IMR-90 (cell line): ENCODE results near the gene TRNT1. TPM values are rescaled to one million over a fixed set of nuclear protein-coding genes. Genes with fewer than 3 reads are reported as not detected.

Experiments used
- ATAC-seq: fragments of 200-7000 bp; cut with Tn5 transposase; 2 replicates; pipeline ENCODE4 v1.9.1; 2020; ENCODE audit warnings: low read depth, mild to moderate bottlenecking, moderate library complexity
- BruUV-seq: library from RNA; stranded (reverse); fragments of 400-500 nt; replicated peaks from 2 replicates; lab custom pipeline; 2021; lab: Mats Ljungman, UMichigan
- CTCF ChIA-PET: fragments of 300-600 bp; formaldehyde crosslinking; extraction: SDS; loops from one replicate; lab custom pipeline; 2021; ENCODE audit warnings: antibody characterized with exemption; lab: Yijun Ruan, JAX
- POLR2A ChIA-PET: fragments of 300-600 bp; sonication (Branson Sonifier 250); formaldehyde crosslinking; loops from one replicate; lab custom pipeline; 2022; ENCODE audit warnings: antibody characterized with exemption; ENCODE audit not compliant: unreplicated experiment; lab: Charles Lee
- DNase-seq: peaks from one replicate; pipeline ENCODE4 v3.0.0; 2013
- H2AFZ ChIP-seq: replicated peaks from 2 replicates; pipeline ENCODE3; 2013; ENCODE audit warnings: low read length, mild to moderate bottlenecking; ENCODE audit not compliant: poor library complexity
- H2AK5ac ChIP-seq: 2 replicates; pipeline ENCODE4 v1.6.1; 2013; ENCODE audit warnings: low read depth, low read length, inconsistent platforms
- H2AK9ac ChIP-seq: replicated peaks from 2 replicates; pipeline ENCODE3; 2013; ENCODE audit warnings: mild to moderate bottlenecking, low read depth, low read length, moderate library complexity; ENCODE audit not compliant: poor library complexity
- H2BK120ac ChIP-seq: 2 replicates; pipeline ENCODE4 v1.6.1; 2013; ENCODE audit warnings: low read depth, low read length, inconsistent platforms
- H2BK15ac ChIP-seq: 3 replicates; pipeline ENCODE4 v1.6.1; 2013; ENCODE audit warnings: low read depth, low read length, inconsistent platforms
- H2BK20ac ChIP-seq: 2 replicates; pipeline ENCODE4 v1.6.1; 2013; ENCODE audit warnings: low read depth, mild to moderate bottlenecking, inconsistent platforms, low read length, moderate library complexity
- H2BK5ac ChIP-seq: 2 replicates; pipeline ENCODE4 v1.6.1; 2013; ENCODE audit warnings: mild to moderate bottlenecking, low read depth, low read length, inconsistent platforms; ENCODE audit not compliant: poor library complexity, severe bottlenecking
- H3K14ac ChIP-seq: replicated peaks from 2 replicates; pipeline ENCODE4 v1.6.1; 2013; ENCODE audit warnings: low read depth, low read length, inconsistent platforms
- H3K18ac ChIP-seq: 2 replicates; pipeline ENCODE4 v1.6.1; 2013; ENCODE audit warnings: low read depth, low read length, control low read depth
- H3K23ac ChIP-seq: 2 replicates; pipeline ENCODE4 v1.6.1; 2013; ENCODE audit warnings: low read depth, low read length, inconsistent platforms
- H3K27ac ChIP-seq: 2 replicates; pipeline ENCODE4 v1.5.1; 2013; ENCODE audit warnings: mild to moderate bottlenecking, control low read depth, low read length; ENCODE audit not compliant: insufficient read depth
- H3K27me3 ChIP-seq: 2 replicates; pipeline ENCODE4 v1.6.1; 2013; ENCODE audit warnings: low read length; ENCODE audit not compliant: control insufficient read depth, insufficient read depth
- H3K36me3 ChIP-seq: 2 replicates; pipeline ENCODE4 v1.6.1; 2013; ENCODE audit warnings: low read length, mixed read lengths; ENCODE audit not compliant: control insufficient read depth, insufficient read depth
- H3K4ac ChIP-seq: 2 replicates; pipeline ENCODE4 v1.6.1; 2013; ENCODE audit warnings: low read depth, low read length, inconsistent platforms
- H3K4me1 ChIP-seq: 2 replicates; pipeline ENCODE4 v1.6.1; 2013; ENCODE audit warnings: low read length, mixed read lengths; ENCODE audit not compliant: control insufficient read depth, insufficient read depth
- H3K4me2 ChIP-seq: 2 replicates; pipeline ENCODE4 v1.6.1; 2013; ENCODE audit warnings: low read depth, mild to moderate bottlenecking, control low read depth, low read length, moderate library complexity
- H3K4me3 ChIP-seq: 2 replicates; pipeline ENCODE4 v1.5.1; 2013; ENCODE audit warnings: low read depth, mild to moderate bottlenecking, control low read depth, low read length, moderate library complexity; ENCODE audit not compliant: insufficient read depth
- H3K56ac ChIP-seq: 2 replicates; pipeline ENCODE4 v1.6.1; 2013; ENCODE audit warnings: low read length, inconsistent platforms; ENCODE audit not compliant: insufficient read depth; ENCODE audit errors: extremely low read depth
- H3K79me1 ChIP-seq, 2 experiments: 2 replicates each; pipeline ENCODE4 v1.6.1; 2013; ENCODE audit warnings: low read length in 2 of 2, inconsistent platforms in 1 of 2, low read depth in 1 of 2
- H3K9ac ChIP-seq: 2 replicates; pipeline ENCODE4 v1.6.1; 2013; ENCODE audit warnings: low read depth, low read length, control low read depth
- H3K9me1 ChIP-seq: 2 replicates; pipeline ENCODE4 v1.6.1; 2013; ENCODE audit warnings: low read length, inconsistent platforms; ENCODE audit not compliant: insufficient read depth
- H3K9me3 ChIP-seq: 2 replicates; pipeline ENCODE4 v1.6.1; 2013; ENCODE audit warnings: low read length; ENCODE audit not compliant: control insufficient read depth, insufficient read depth
- H4K20me1 ChIP-seq: 2 replicates; pipeline ENCODE4 v1.6.1; 2013; ENCODE audit warnings: low read length, inconsistent platforms; ENCODE audit not compliant: insufficient read depth
- H4K5ac ChIP-seq: 2 replicates; pipeline ENCODE4 v1.6.1; 2013; ENCODE audit warnings: mild to moderate bottlenecking, low read depth, low read length, control low read depth
- H4K8ac ChIP-seq, 2 experiments: 2 replicates each; pipeline ENCODE4 v1.6.1; 2013; ENCODE audit warnings: low read depth in 2 of 2, low read length in 2 of 2, control low read depth in 1 of 2, inconsistent platforms in 1 of 2
- H4K91ac ChIP-seq: 2 replicates; pipeline ENCODE4 v1.6.1; 2013; ENCODE audit warnings: low read depth, low read length, inconsistent platforms; ENCODE audit not compliant: insufficient read depth
- BHLHE40 ChIP-seq: fragments of 150-350 bp; IDR thresholded peaks from 2 replicates; pipeline ENCODE4 v1.6.1; 2016; ENCODE audit warnings: mild to moderate bottlenecking, low read depth, low read length
- CEBPB ChIP-seq: IDR thresholded peaks from 2 replicates; pipeline ENCODE4 v1.6.1; 2012; ENCODE audit warnings: low read depth, low read length, improper control_type of control experiment
- CHD1 ChIP-seq: IDR thresholded peaks from 2 replicates; pipeline ENCODE4 v1.6.1; 2012; ENCODE audit warnings: low read depth, low read length, improper control_type of control experiment
- FOS ChIP-seq: fragments of 150-350 bp; IDR thresholded peaks from 2 replicates; pipeline ENCODE4 v1.6.1; 2016; ENCODE audit warnings: low read depth, low read length
- MAFK ChIP-seq: IDR thresholded peaks from 2 replicates; pipeline ENCODE4 v1.6.1; 2012; ENCODE audit warnings: low read depth, low read length, improper control_type of control experiment
- MXI1 ChIP-seq: IDR thresholded peaks from 2 replicates; pipeline ENCODE4 v1.6.1; 2012; ENCODE audit warnings: low read depth, mild to moderate bottlenecking, low read length, moderate library complexity, borderline replicate concordance
- NFE2L2 ChIP-seq: fragments of 150-350 bp; IDR thresholded peaks from 2 replicates; pipeline ENCODE4 v1.6.1; 2016; ENCODE audit warnings: low read depth, mild to moderate bottlenecking, low read length
- SMC3 ChIP-seq: fragments of 150-350 bp; IDR thresholded peaks from 2 replicates; pipeline ENCODE4 v1.6.1; 2016; ENCODE audit warnings: low read depth, mild to moderate bottlenecking, antibody characterized with exemption, low read length, moderate library complexity
- dilution Hi-C: fragments of 300-500 bp; cut with HindIII; formaldehyde crosslinking; loops from one replicate; pipeline ENCODE4 v1.14.3; 2018; ENCODE audit warnings: low sequenced_read_pairs; ENCODE audit not compliant: unreplicated experiment
- in situ Hi-C: fragments of 300-500 bp; cut with MboI; formaldehyde crosslinking; loops from 3 replicates; pipeline ENCODE4 v1.14.3; 2019; ENCODE audit warnings: low sequenced_read_pairs, inconsistent platforms, mixed read lengths
- intact Hi-C: fragments of 100-400 bp; cut with micrococcal nuclease; formaldehyde crosslinking; loops from 2 replicates; pipeline ENCODE4 v1.10.0; 2022
- polyA plus RNA-seq, 3 experiments: library from polyadenylated mRNA; depleted of rRNA; stranded (reverse); fragments of >200 nt; gene quantifications; 2 replicates each; pipeline ENCODE4 v1.2.3, GENCODE V29; 2012; ENCODE audit warnings: low replicate concordance in 1 of 3
- total RNA-seq: library from RNA; depleted of rRNA; stranded (reverse); fragments of >200 nt; gene quantifications from 2 replicates; pipeline ENCODE4 v1.2.3, GENCODE V29; 2012
- TF ChIP-seq, protein P1 (sequence below): fragments of 150-350 bp; IDR thresholded peaks from 2 replicates; pipeline ENCODE4 v1.6.1; 2016; ENCODE audit warnings: low read depth, mild to moderate bottlenecking, low read length, moderate library complexity, borderline replicate concordance
- TF ChIP-seq, protein P2 (sequence below): fragments of 150-350 bp; IDR thresholded peaks from 2 replicates; pipeline ENCODE4 v1.6.1; 2017; ENCODE audit warnings: mild to moderate bottlenecking, antibody characterized with exemption, low read length, low read depth

Gene TRNT1
- total and polyA plus RNA-seq, 2 of the 4 experiments (the other 2 are of a cell fraction), result 11.8 to 12.3 TPM

DNA sequence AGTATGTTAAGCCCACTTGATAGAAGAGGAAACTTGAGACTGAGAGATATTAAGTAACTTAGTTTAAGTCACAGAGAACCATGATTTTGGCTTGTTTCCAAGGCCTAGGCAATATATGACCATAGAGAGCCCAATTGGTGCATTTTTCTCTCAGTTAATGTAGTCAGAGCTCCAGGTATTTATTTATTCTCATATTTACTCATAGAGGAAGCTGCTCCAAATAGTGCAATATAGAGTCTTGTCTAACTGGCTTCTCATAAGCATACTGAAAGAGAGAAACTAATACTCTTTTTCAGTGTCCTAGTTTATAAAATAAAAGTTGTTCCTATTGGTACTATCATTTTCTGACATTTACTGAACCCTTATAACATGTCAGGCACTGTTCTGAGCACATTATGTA lies 15.2 kb downstream of the TRNT1 start:
- no peak overlapping the region for H3K23ac ChIP-seq
- H3K9me1 ChIP-seq, result no peaks in the 10 kb centered on the region
- BruUV-seq, result no TSS peak
- H2BK15ac ChIP-seq, result no peak overlapping the region
- ChIA-PET POLR2A (no interaction called here), CTCF (interaction anchor here (1.2 kb wide), 1 partner anchor 13 kb away, joined by 4 read pairs; no protein-coding TSS in a partner anchor)
- no peak overlapping the region for H2AFZ ChIP-seq
- H3K18ac ChIP-seq, result no peak overlapping the region
- no peak overlapping the region for H2AK9ac ChIP-seq
- no peak for TF ChIP-seq MAFK
- no peak for TF ChIP-seq SMC3
- no peak for TF ChIP-seq FOS
- no peak for TF ChIP-seq MXI1
- TF ChIP-seq CHD1, result no peak
- no peak for TF ChIP-seq CEBPB
- TF ChIP-seq NFE2L2, result no peak
- TF ChIP-seq, protein P1, sequence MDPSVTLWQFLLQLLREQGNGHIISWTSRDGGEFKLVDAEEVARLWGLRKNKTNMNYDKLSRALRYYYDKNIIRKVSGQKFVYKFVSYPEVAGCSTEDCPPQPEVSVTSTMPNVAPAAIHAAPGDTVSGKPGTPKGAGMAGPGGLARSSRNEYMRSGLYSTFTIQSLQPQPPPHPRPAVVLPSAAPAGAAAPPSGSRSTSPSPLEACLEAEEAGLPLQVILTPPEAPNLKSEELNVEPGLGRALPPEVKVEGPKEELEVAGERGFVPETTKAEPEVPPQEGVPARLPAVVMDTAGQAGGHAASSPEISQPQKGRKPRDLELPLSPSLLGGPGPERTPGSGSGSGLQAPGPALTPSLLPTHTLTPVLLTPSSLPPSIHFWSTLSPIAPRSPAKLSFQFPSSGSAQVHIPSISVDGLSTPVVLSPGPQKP, result no peak
- TF ChIP-seq, protein P2, sequence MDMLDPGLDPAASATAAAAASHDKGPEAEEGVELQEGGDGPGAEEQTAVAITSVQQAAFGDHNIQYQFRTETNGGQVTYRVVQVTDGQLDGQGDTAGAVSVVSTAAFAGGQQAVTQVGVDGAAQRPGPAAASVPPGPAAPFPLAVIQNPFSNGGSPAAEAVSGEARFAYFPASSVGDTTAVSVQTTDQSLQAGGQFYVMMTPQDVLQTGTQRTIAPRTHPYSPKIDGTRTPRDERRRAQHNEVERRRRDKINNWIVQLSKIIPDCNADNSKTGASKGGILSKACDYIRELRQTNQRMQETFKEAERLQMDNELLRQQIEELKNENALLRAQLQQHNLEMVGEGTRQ, result no peak
- no peak for TF ChIP-seq BHLHE40
- no peak overlapping the region for H4K91ac ChIP-seq
- DNase-seq (no peak), ATAC-seq (no peak)
- no peak overlapping the region for H3K27ac ChIP-seq
- H3K4me2 ChIP-seq, result no peak overlapping the region
- no peak overlapping the region for H3K56ac ChIP-seq
- H2BK5ac ChIP-seq, result no peak overlapping the region
- H3K79me1 ChIP-seq, result peaks cover 7 to 8% of the 10 kb centered on the region in 2 experiments
- no peak overlapping the region for H2BK20ac ChIP-seq
- intact Hi-C loops (no loop called here), dilution Hi-C loops (no loop called here), in situ Hi-C loops (no loop called here)
- no peak overlapping the region for H4K5ac ChIP-seq
- no peak overlapping the region for H3K4me3 ChIP-seq
- H3K4me1 ChIP-seq, result no peaks in the 10 kb centered on the region; the same call in 1 of the 2 replicates
- H2BK120ac ChIP-seq, result no peak overlapping the region
- H4K8ac ChIP-seq, result no peak overlapping the region
- H3K14ac ChIP-seq, result no peak overlapping the region
- peaks cover 13% of the 10 kb centered on the region for H3K36me3 ChIP-seq
- no peaks in the 10 kb centered on the region for H3K9me3 ChIP-seq
- H3K9ac ChIP-seq, result no peak overlapping the region
- H3K27me3 ChIP-seq, result no peaks in the 10 kb centered on the region
- H2AK5ac ChIP-seq, result no peak overlapping the region
- no peaks in the 10 kb centered on the region for H4K20me1 ChIP-seq
- no peak overlapping the region for H3K4ac ChIP-seq
